Lower leg skin (tissue), 4 donors: ENCODE data around the gene BRD4. TPM values are rescaled to one million over a fixed set of nuclear protein-coding genes. Genes with fewer than 3 reads are reported as not detected.

ENCODE experiments used
- DNase-seq, 2 donors: peaks; one replicate each; pipeline ENCODE4 v3.0.0-alpha.2; 2019; ENCODE audit warnings: low spot score in 2 of 2
- H3K4me3 ChIP-seq: fragments of 200-600 bp; sonication (generic); 2 replicates; pipeline ENCODE4 v1.5.1; 2017; ENCODE audit warnings: mild to moderate bottlenecking, low read depth; ENCODE audit not compliant: poor library complexity, severe bottlenecking
- CTCF ChIP-seq, 3 donors: fragments of 450-650 bp; IDR thresholded peaks; one replicate each; pipeline ENCODE4 v1.5.1; 2016; ENCODE audit warnings: antibody characterized with exemption in 3 of 3, mild to moderate bottlenecking in 3 of 3, moderate library complexity in 2 of 3
- POLR2A ChIP-seq, 2 donors: fragments of 450-650 bp; IDR thresholded peaks; one replicate each; pipeline ENCODE4 v1.6.1; 2016 to 2017; ENCODE audit warnings: antibody characterized with exemption in 2 of 2, mild to moderate bottlenecking in 1 of 2, moderate library complexity in 1 of 2
- WGBS, 2 donors: methylation state at CpG; one replicate each; pipeline ENCODE4 v1.1.5; 2018; 5-methylcytosine and 5-hydroxymethylcytosine counted together
- intact Hi-C: fragments of 100-400 bp; cut with DNase I; formaldehyde crosslinking; loops from one replicate; pipeline ENCODE4 v1.15.0; 2023; ENCODE audit warnings: low total_unique reads
- total RNA-seq, 4 donors: library from RNA; depleted of rRNA; stranded (reverse); fragments of >200 nt; gene quantifications; one replicate each; pipeline ENCODE4 v1.1.0, GENCODE V29; 2016

BRD4 gene
- total RNA-seq, 4 donors from 2014 or later: 34.8 to 78.6 (median 49.2) TPM

- 77 to 79% methylated on average over 13 of the region's 13 CpGs for WGBS, 2 donors
- TF ChIP-seq CTCF (IDR thresholded peaks at IDR 0.05) (no peak), POLR2A (IDR thresholded peaks at IDR 0.05) (no peak)
- intact Hi-C loops: loop anchor here (5.0 kb wide), 1 partner anchor 86 kb away; no protein-coding TSS in a partner anchor
- no peak overlapping the region for H3K4me3 ChIP-seq
- DNase-seq: no peak
These were observed 68.9 kb downstream of the BRD4 start for GRCh38 chr19:15263361-15263985.

GRCh38 chr19:15262011-15262410 lies 70.3 kb downstream of the BRD4 start:
- no peak overlapping the region for H3K4me3 ChIP-seq
- no peak for DNase-seq
- 84 to 92% methylated on average over 4 of the region's 4 CpGs for WGBS, 2 donors
- intact Hi-C loops: loop anchor here (5.0 kb wide), 1 partner anchor 85 kb away; no protein-coding TSS in a partner anchor
- TF ChIP-seq POLR2A (IDR thresholded peaks at IDR 0.05): no peak
- TF ChIP-seq CTCF (IDR thresholded peaks at IDR 0.05): no peak

- WGBS, 2 donors: 85 to 87% methylated on average over 8 of the region's 8 CpGs
- no peak for DNase-seq
- intact Hi-C loops: loop anchor here (5.0 kb wide), 1 partner anchor 84 kb away; no protein-coding TSS in a partner anchor
- TF ChIP-seq POLR2A (IDR thresholded peaks at IDR 0.05) (no peak), CTCF (IDR thresholded peaks at IDR 0.05) (no peak)
- no peak overlapping the region for H3K4me3 ChIP-seq
These were observed 71.4 kb downstream of the BRD4 start for GRCh38 chr19:15260939-15261338.

- intact Hi-C loops: loop anchor here (5.0 to 10.0 kb wide), 2 partner anchors 83 to 165 kb away; no protein-coding TSS in a partner anchor
- H3K4me3 ChIP-seq: no peak overlapping the region
- DNase-seq: no peak
- TF ChIP-seq POLR2A (IDR thresholded peaks at IDR 0.05): no peak
- no peak for TF ChIP-seq CTCF (IDR thresholded peaks at IDR 0.05)
- 91 to 98% methylated on average over 5 of the region's 5 CpGs for WGBS, 2 donors
These were observed 72.4 kb downstream of the BRD4 start for GRCh38 chr19:15259907-15260306.

- H3K4me3 ChIP-seq: no peak overlapping the region
- intact Hi-C loops: loop anchor here (10.0 kb wide), 1 partner anchor 163 kb away; no protein-coding TSS in a partner anchor
- no peak for DNase-seq
- 85 to 93% methylated on average over 6 of the region's 6 CpGs for WGBS, 2 donors
- TF ChIP-seq CTCF (IDR thresholded peaks at IDR 0.05) (no peak), POLR2A (IDR thresholded peaks at IDR 0.05) (no peak)
These were observed 74.6 kb downstream of the BRD4 start for GRCh38 chr19:15257782-15258181.
